Large intestine (tissue), 3 donors: Measurements from ENCODE around the gene PRKCB. TPM values are rescaled to one million over a fixed set of nuclear protein-coding genes. Genes with fewer than 3 reads are reported as not detected.

Experiments
- DNase-seq, 2 donors: peaks; one replicate each; pipeline versions ENCODE4 v3.0.0 to v3.0.0-alpha.2; 2013
- H3K27ac ChIP-seq: one replicate; pipeline ENCODE4 v1.5.1; 2013; ENCODE audit warnings: low read length
- H3K27me3 ChIP-seq: 2 replicates; pipeline ENCODE4 v1.6.1; 2013; ENCODE audit warnings: low read length; ENCODE audit not compliant: control insufficient read depth, insufficient read depth
- H3K36me3 ChIP-seq: 2 replicates; pipeline ENCODE4 v1.6.1; 2013; ENCODE audit warnings: low read length; ENCODE audit not compliant: control insufficient read depth, insufficient read depth
- H3K4me1 ChIP-seq: one replicate; pipeline ENCODE4 v1.6.1; 2013; ENCODE audit warnings: low read length; ENCODE audit not compliant: control insufficient read depth, insufficient read depth
- H3K4me3 ChIP-seq: one replicate; pipeline ENCODE4 v1.5.1; 2013; ENCODE audit warnings: low read length
- H3K9me3 ChIP-seq: one replicate; pipeline ENCODE4 v1.6.1; 2013; ENCODE audit warnings: mild to moderate bottlenecking, low read depth, low read length, moderate library complexity; ENCODE audit not compliant: control insufficient read depth
- WGBS: methylation state at CpG from one replicate; pipeline ENCODE4 v1.1.5; 2013; ENCODE audit warnings: low lambda C conversion rate; ENCODE audit not compliant: insufficient coverage; 5-methylcytosine and 5-hydroxymethylcytosine counted together
- polyA plus RNA-seq: library from polyadenylated mRNA; unstranded; fragments of 120-200 nt; gene quantifications from one replicate; pipeline ENCODE4 v1.2.1, GENCODE V29; 2013

The PRKCB gene
- polyA plus RNA-seq, 1 donor = 3.1 TPM

DNA sequence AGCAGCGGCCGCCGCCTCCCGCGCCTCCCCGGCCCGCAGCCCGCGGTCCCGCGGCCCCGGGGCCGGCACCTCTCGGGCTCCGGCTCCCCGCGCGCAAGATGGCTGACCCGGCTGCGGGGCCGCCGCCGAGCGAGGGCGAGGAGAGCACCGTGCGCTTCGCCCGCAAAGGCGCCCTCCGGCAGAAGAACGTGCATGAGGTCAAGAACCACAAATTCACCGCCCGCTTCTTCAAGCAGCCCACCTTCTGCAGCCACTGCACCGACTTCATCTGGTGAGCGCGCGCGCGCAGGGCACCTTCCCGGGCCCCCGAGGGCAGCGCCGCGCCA lies 258 bp downstream of the PRKCB start:
- no peaks in the 10 kb centered on the region for H3K4me1 ChIP-seq
- peak in 1 of 2 donors; percentile 17 for DNase-seq
- no peak overlapping the region for H3K4me3 ChIP-seq
- peaks cover 63% of the 10 kb centered on the region for H3K27me3 ChIP-seq
- H3K27ac ChIP-seq = no peak overlapping the region
- H3K9me3 ChIP-seq = no peaks in the 10 kb centered on the region
- no peaks in the 10 kb centered on the region for H3K36me3 ChIP-seq
- no CpG with 5 or more reads among the region's 45 CpGs for WGBS

DNA sequence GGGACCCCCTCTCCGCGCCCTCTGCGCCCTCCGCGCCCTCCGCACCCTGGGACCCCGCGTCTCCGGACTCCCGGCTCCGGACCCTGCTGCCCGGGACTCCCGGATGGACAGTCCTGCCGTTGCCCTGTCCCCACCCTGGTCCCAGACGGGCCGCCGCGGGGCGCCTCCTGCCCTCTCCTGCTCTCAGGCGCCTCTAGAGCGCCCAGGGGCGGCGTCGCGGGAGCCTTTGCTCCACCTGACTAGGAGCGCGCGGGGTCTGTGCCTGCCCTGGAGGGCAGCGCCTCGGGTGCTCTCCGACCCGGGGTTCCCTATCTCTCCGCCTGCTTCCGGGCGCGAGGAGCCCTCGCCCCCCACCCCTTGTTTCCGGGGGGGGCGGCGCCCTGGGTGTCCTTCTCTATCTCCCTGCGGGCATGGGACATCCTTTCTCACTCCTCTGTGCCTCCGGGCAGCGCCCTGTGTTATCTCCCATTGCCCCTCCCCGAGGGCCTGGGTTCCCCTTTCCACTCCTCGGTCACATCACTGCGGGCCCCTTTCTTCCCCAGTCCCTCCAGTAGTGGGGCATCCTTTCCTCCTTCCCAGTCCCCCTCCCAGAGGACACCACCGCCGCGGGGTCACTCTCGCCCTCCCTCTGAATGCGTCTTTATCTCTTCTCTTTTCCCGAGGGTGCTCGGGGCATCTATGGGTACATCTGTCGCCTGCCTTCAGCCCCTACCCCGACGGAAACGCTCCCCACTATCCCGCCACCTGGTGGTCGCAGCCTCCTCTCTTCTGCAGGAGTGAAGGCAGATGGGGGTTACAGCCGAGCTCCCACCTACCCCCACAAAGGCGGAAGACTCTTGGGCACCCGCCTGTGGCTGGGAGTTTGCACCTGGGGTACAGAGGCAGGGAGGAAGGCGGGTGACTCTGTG lies 875 bp downstream of the PRKCB start:
- Histone ChIP-seq H3K27ac (no peak overlapping the region), H3K4me3 (peak overlapping the region; percentile 1), H3K36me3 (no peaks in the 10 kb centered on the region), H3K4me1 (no peaks in the 10 kb centered on the region), H3K9me3 (no peaks in the 10 kb centered on the region), H3K27me3 (peaks cover 63% of the 10 kb centered on the region)
- peak; percentile 3 to 8 for DNase-seq
- WGBS = no CpG with 5 or more reads among the region's 63 CpGs

DNA sequence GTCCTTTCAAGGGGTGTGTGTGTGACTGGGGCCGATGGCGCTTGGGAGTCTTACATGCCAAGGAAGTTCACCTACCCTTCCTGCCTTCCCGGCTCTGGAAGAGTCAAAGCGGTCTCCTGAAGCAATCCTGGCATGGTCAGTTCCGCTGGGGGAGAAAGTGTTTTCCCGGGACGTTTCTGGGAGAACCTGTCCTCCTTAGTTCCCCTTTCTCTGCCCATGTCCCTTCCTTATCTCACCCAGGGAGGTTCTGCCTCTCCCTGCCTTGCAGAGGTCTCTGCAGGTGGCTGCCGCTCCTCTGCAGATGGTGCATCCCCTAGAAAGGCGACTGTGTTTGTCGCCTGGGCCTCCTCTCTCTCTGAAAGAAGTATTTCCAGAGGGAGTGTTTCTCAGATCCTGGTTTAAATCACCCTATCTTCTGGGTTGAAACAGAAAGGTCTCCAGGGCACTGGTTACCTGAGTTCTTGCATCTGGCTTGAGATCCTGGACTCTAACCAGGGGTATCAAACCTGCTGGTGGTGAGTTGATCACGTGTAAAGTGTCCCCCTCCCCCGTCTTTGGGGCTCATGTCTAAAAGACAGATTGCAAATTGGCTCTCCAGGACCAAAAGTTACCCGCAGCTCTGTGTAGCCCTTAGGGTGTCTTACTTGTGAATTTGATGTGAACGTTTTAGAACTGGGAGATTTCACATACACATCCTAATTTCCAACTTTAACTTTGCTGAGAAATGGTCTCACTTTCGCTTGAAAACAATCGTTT lies 1.9 kb downstream of the PRKCB start:
- H3K4me1 ChIP-seq = no peaks in the 10 kb centered on the region
- H3K27me3 ChIP-seq = peaks cover 63% of the 10 kb centered on the region
- no peaks in the 10 kb centered on the region for H3K9me3 ChIP-seq
- H3K36me3 ChIP-seq = no peaks in the 10 kb centered on the region
- no peak for DNase-seq
- H3K4me3 ChIP-seq = no peak overlapping the region
- WGBS = 67% methylated on average over 2 of the region's 16 CpGs
- H3K27ac ChIP-seq = no peak overlapping the region

DNA sequence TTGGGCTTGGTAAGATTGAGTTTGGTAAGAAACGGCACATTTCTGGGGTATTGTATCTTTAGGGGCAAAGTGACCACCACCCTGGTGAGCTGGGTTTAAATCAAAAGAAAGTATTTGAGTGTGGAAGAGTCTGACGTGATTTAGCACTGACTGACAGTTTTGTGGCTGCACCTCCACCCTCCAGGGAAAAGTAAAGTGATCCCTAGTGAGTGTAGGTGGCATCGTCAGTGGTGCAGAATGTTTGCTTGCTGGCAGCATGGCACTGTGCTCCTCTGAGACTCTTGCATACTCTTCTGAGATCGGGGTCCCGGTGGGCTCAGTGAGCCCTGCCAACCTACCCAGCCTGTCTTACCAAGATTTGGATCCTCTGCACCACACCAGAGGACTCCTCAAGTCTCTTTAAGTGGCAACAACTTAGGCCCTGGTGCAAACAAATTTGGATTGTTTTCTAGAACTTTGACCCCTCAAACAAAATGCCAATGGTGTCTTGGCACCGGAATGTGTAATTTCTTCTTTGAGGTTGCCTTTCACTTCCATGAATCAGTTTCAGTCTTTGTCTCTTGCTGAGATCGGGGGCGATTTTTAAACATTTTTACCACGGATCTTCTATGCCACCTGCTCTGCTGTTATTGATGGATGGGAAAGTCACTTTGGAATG lies 2.8 kb downstream of the PRKCB start:
- Histone ChIP-seq H3K36me3 (no peaks in the 10 kb centered on the region), H3K27me3 (peaks cover 63% of the 10 kb centered on the region), H3K4me3 (no peak overlapping the region), H3K27ac (no peak overlapping the region), H3K9me3 (no peaks in the 10 kb centered on the region), H3K4me1 (no peaks in the 10 kb centered on the region)
- 62% methylated on average over 2 of the region's 9 CpGs for WGBS
- DNase-seq = no peak

DNA sequence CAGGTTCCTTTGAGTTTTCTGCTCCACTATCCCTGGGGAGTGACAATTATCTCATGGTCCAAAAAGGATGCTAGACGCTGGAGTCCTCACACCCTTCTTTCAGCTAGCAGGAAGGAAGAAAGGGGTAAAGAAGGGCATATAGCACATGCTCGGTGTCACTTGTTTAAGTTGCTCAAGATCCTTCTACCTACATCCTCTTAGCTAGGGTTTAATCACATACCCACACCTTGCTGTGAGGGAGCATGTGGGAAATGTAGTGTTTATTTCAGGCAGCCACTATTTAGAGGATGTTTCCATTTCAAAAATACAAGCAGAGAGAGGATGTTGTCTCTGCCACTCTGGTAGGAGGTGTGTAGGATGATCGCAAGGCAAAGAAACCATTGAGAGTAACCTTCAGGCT lies 4.5 kb downstream of the PRKCB start:
- H3K9me3 ChIP-seq = no peaks in the 10 kb centered on the region
- H3K4me3 ChIP-seq = no peak overlapping the region
- no CpG with 5 or more reads among the region's 3 CpGs for WGBS
- no peak overlapping the region for H3K27ac ChIP-seq
- no peaks in the 10 kb centered on the region for H3K4me1 ChIP-seq
- H3K27me3 ChIP-seq = peaks cover 48% of the 10 kb centered on the region
- H3K36me3 ChIP-seq = no peaks in the 10 kb centered on the region
- DNase-seq = no peak

DNA sequence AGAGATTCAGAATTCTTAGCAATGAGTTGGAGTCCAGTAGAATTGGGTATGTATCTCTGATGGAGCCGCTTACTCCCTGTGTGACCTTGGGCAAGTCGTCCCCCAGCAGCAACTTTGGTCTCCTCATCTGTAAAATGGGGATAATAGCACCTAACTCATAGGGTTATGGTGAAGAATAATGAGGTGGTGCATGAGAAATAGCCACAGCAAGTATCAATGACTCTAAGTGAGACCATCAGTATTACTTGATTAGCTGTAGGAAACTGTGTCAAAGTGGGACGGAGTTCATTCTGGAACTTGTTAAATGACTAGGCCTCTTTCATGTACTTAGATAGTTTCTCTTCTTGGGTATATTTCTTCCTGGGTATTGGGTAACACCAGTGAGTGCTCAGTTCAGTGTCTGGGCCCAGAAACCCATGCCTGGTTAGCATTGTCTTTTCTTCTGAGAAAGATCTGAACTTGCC lies 6.4 kb downstream of the PRKCB start:
- H3K9me3 ChIP-seq = no peaks in the 10 kb centered on the region
- H3K27me3 ChIP-seq = peaks cover 36% of the 10 kb centered on the region
- WGBS = no CpG with 5 or more reads among the region's 3 CpGs
- no peaks in the 10 kb centered on the region for H3K36me3 ChIP-seq
- no peaks in the 10 kb centered on the region for H3K4me1 ChIP-seq
- H3K27ac ChIP-seq = no peak overlapping the region
- no peak overlapping the region for H3K4me3 ChIP-seq
- no peak for DNase-seq

DNA sequence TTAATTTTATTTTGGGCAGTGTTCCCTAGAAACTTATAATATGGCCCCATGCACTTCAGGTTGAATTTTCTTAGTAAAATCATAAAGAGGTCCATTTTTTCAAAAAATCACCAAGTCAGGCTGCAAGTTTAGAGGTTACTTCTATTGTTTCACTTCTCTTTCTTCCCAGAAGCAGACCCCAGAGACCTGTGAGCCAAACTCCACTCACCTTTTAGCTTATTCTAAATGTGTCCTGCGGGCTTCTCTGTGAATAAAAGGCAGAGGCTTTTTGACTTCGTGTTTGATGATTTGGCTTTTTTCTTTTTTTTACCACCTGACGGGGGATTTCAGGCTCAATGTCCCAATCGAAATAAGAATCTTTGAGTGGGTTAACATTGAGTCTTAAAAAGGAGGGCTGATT lies 7.4 kb downstream of the PRKCB start:
- H3K9me3 ChIP-seq = no peaks in the 10 kb centered on the region
- H3K4me3 ChIP-seq = no peak overlapping the region
- H3K27ac ChIP-seq = no peak overlapping the region
- no peaks in the 10 kb centered on the region for H3K36me3 ChIP-seq
- no peak for DNase-seq
- H3K4me1 ChIP-seq = no peaks in the 10 kb centered on the region
- 20% methylated on average over 1 of the region's 4 CpGs for WGBS
- H3K27me3 ChIP-seq = peaks cover 27% of the 10 kb centered on the region

DNA sequence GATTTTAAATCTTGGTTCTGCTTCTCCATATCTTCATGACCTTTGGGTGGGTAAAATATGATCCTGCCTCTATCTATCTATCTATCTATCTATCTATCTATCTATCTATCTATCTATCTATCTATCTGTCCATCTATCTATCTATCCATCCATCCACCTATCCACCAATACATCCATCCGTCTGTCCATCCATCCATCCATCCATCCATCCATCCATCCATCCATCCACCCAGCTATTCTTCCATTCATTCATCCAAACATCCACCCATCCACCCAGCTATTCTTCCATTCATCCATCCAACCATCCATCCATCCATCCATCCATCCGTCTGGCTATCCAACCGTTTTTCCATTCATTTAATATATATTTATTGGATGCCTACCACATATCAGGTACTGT lies 11.5 kb downstream of the PRKCB start:
- WGBS = 100% methylated on average over 1 of the region's 3 CpGs
- no peak for DNase-seq
- H3K27ac ChIP-seq = no peak overlapping the region
- H3K4me1 ChIP-seq = no peaks in the 10 kb centered on the region
- H3K36me3 ChIP-seq = no peaks in the 10 kb centered on the region
- no peak overlapping the region for H3K4me3 ChIP-seq
- no peaks in the 10 kb centered on the region for H3K9me3 ChIP-seq
- peaks cover 3% of the 10 kb centered on the region for H3K27me3 ChIP-seq

DNA sequence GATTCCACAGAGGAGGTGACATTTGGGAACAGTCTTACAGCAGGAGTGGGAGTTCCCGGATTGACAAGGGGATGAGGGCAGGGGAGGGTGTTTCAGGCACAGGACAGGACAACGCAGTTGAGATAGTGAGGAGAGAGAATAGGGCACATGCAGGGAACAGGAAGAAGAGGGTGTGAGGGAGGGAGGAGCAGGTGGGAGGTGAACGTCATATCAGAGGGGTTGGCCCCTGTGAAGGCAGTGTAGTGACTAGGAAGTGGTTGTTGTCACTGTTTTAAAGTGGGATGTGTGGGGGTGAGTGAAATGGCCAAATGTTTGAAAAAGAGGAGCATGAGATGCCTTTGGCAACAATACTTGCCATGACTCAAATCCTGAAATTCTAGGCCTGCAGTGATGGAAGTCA lies 12.2 kb downstream of the PRKCB start:
- WGBS = 80% methylated on average over 2 of the region's 3 CpGs
- no peaks in the 10 kb centered on the region for H3K9me3 ChIP-seq
- DNase-seq = no peak

DNA sequence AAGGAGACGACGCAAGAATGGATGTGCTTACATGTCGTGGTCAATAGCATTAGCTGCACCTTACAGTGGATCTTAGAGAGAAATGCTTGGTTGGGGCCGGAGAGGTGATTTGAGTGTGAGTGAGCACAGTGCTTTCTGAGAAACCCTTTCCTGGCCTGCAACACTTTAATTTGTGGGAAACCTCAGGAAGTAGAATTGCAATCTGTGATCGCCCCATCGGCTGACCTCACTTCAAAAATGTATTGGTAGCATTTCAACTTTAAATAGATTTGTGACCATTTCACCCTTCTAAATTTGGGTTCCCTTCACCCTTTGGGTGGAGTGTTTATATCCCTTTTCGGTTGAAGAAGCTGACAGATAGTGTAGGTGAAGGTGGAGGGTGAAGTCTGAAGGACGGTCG lies 13.2 kb downstream of the PRKCB start:
- peaks cover 3% of the 10 kb centered on the region for H3K27me3 ChIP-seq
- DNase-seq = no peak
- H3K36me3 ChIP-seq = no peaks in the 10 kb centered on the region
- H3K4me3 ChIP-seq = no peak overlapping the region
- no peaks in the 10 kb centered on the region for H3K4me1 ChIP-seq
- WGBS = no CpG with 5 or more reads among the region's 9 CpGs
- H3K27ac ChIP-seq = no peak overlapping the region
- H3K9me3 ChIP-seq = no peaks in the 10 kb centered on the region

More for the DNA sequence above, 12.2 kb downstream of the PRKCB start:
- Histone ChIP-seq H3K4me1 (no peaks in the 10 kb centered on the region), H3K36me3 (no peaks in the 10 kb centered on the region), H3K4me3 (no peak overlapping the region), H3K27me3 (peaks cover 3% of the 10 kb centered on the region), H3K27ac (no peak overlapping the region)
